ENCODE results near the gene GZMM.

- TF ChIP-seq, protein P1, sequence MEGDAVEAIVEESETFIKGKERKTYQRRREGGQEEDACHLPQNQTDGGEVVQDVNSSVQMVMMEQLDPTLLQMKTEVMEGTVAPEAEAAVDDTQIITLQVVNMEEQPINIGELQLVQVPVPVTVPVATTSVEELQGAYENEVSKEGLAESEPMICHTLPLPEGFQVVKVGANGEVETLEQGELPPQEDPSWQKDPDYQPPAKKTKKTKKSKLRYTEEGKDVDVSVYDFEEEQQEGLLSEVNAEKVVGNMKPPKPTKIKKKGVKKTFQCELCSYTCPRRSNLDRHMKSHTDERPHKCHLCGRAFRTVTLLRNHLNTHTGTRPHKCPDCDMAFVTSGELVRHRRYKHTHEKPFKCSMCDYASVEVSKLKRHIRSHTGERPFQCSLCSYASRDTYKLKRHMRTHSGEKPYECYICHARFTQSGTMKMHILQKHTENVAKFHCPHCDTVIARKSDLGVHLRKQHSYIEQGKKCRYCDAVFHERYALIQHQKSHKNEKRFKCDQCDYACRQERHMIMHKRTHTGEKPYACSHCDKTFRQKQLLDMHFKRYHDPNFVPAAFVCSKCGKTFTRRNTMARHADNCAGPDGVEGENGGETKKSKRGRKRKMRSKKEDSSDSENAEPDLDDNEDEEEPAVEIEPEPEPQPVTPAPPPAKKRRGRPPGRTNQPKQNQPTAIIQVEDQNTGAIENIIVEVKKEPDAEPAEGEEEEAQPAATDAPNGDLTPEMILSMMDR (IDR thresholded peaks at IDR 0.05): no peak
- no peak for TF ChIP-seq POLR2AphosphoS5 (IDR thresholded peaks at IDR 0.05)
- TF ChIP-seq POLR2A (IDR thresholded peaks at IDR 0.05): no peak
Observed at GRCh38 chr19:518598-519231, 25.1 kb upstream of the GZMM start.

Measured in upper lobe of left lung (tissue), 4 donors.